ENCODE measurements around the gene MESP1.

DNA sequence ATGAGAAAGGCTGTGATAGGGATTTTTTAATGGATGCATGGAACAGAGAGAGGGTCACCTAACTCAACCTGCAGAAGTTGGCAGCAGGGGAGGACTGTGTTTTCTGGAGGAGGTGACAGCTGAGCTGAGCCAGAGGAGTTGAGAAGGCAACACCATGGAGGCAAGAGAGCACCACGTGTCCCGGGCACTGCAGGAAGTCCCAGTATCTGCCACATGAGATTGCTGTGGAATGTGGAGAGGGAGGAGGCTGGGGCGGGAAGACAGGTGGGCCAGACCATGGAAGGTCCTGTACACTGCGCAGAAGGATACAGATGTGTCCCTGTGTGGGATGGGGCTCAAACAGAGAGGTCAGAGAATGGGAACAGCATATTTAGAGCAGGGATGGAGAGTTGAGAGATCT, 15.3 kb downstream of the MESP1 start:
- TF ChIP-seq ZNF362 (tag by site-specific recombination; IDR thresholded peaks at IDR 0.05) = no peak
- no peak for TF ChIP-seq ZNF610 (tag by site-specific recombination; IDR thresholded peaks at IDR 0.05; ENCODE audit: borderline replicate concordance)
- TF ChIP-seq PBX3 (CRISPR knock-in tag; IDR thresholded peaks at IDR 0.05) = no peak
- no peak for TF ChIP-seq KLF9 (tag by site-specific recombination; IDR thresholded peaks at IDR 0.05; ENCODE audit: low read depth)
- TF ChIP-seq, protein P1, sequence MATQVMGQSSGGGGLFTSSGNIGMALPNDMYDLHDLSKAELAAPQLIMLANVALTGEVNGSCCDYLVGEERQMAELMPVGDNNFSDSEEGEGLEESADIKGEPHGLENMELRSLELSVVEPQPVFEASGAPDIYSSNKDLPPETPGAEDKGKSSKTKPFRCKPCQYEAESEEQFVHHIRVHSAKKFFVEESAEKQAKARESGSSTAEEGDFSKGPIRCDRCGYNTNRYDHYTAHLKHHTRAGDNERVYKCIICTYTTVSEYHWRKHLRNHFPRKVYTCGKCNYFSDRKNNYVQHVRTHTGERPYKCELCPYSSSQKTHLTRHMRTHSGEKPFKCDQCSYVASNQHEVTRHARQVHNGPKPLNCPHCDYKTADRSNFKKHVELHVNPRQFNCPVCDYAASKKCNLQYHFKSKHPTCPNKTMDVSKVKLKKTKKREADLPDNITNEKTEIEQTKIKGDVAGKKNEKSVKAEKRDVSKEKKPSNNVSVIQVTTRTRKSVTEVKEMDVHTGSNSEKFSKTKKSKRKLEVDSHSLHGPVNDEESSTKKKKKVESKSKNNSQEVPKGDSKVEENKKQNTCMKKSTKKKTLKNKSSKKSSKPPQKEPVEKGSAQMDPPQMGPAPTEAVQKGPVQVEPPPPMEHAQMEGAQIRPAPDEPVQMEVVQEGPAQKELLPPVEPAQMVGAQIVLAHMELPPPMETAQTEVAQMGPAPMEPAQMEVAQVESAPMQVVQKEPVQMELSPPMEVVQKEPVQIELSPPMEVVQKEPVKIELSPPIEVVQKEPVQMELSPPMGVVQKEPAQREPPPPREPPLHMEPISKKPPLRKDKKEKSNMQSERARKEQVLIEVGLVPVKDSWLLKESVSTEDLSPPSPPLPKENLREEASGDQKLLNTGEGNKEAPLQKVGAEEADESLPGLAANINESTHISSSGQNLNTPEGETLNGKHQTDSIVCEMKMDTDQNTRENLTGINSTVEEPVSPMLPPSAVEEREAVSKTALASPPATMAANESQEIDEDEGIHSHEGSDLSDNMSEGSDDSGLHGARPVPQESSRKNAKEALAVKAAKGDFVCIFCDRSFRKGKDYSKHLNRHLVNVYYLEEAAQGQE (tag by site-specific recombination; IDR thresholded peaks at IDR 0.05) = no peak
- no peak for TF ChIP-seq PATZ1 (tag by site-specific recombination; IDR thresholded peaks at IDR 0.05)
- TF ChIP-seq ZFP37 (tag by site-specific recombination; IDR thresholded peaks at IDR 0.05) = no peak
- no peak for TF ChIP-seq ZNF521 (tag by site-specific recombination; IDR thresholded peaks at IDR 0.05)
- TF ChIP-seq ZNF48 (tag by site-specific recombination; IDR thresholded peaks at IDR 0.05) = no peak
- no peak for TF ChIP-seq BCL11A (tag by site-specific recombination; IDR thresholded peaks at IDR 0.05; ENCODE audit: low read depth)
